NCI-H82 treated with DMSO at 0.1 percent for 48 hours (cell line): ENCODE data around the gene GDPD5.

Source experiments
- DNase-seq: peaks from one replicate; lab custom pipeline; 2025; ENCODE audit not compliant: unreplicated experiment; lab: John Stamatoyannopoulos, UW

GDPD5 gene

DNA sequence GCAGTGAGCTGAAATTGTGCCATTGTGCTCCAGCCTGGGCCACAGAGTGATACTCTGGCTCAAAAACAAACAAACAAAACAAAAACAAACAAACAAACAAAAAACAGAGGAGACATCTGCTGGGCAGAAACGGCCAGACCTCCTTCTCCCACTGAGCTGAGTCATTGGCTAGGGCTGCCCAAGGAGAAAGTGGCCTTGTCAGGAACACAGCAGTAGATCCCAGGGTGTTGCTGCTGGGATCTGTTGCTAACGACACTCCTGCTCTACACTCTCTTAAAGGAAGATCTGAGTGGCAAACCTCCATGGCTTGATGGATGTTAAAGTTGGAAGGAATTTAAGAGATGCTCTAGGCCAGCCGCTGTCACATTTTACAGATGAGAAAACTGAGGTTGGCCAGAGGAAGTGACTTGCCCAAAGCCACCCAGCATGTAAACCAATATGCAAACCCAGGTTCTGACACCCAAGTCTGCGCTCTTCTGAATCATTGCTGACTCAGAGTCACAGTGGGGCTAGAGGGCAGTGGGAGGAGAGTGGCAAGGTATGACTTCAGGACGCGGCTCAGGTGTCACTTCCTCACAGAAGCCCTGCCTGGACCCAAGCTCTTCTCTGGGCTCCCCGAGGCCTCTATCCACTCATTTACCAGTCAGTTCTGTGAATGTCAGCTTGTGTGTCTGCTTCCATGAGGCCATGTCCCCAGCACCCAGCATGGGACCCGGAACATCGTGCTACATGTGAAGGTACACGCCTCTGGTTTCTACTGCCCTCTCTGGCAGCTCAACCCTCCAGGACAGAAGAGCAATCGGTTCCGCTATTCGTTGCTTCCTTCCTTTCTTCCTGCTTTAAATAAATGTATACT, 11.3 kb upstream of the GDPD5 start:
- DNase-seq: no peak

DNA sequence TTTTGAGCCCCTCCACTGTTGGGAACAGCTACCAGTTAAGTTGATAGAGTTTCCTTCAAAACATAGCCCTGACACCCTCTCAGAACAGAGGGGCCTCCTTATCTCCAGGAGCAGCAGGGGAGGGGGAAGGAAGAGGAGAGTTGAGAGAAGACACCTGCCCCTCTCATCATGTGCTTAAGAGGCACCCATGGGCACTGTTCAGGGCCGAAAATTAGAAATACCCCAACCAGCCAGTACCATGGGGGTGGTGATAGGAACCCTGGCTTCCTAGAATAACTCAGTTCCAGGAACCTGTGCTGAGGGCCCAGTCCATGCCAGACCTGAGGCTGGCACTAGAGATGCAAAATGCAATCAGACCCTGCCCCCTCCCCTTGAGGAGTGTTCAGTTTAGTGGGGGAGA, 9.3 kb upstream of the GDPD5 start:
- no peak for DNase-seq

DNA sequence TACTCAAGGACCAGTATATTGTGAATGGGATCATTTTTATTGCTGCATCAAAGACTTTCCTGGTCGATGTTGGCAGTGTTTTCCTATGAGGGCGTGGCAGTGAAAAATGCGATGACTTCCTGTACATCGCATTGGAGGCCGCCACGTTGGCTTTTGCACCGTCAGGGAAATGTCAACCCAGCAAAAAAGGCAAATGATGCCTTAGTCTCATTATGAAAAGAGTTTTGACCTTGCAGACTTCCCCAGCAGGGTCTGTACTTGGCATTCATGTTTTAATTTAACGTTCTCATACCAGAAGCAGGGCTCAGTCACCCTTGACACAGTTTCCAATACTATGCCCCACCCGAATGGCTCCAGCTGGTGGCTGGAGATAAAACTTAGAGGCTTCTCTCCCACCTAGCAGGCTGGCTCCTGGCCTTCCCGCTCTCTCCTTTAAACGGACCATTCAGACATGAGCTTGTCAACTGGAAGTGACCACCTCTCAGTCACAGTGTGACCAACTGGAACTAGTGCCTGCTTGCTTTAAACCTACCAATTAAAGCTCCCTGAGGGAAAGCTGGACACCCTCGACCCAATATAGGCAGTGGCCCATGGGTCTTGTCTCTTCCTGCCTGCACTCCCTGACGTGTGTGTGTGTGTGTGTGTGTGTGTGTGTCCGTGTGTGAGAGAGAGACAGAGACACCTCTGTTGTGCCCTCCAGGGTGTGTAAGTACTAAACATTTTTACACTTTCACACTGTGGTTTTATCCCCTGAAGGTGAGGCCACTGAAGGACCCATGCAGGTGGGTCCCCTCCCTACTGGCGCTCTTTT, 8.7 kb upstream of the GDPD5 start:
- no peak for DNase-seq

DNA sequence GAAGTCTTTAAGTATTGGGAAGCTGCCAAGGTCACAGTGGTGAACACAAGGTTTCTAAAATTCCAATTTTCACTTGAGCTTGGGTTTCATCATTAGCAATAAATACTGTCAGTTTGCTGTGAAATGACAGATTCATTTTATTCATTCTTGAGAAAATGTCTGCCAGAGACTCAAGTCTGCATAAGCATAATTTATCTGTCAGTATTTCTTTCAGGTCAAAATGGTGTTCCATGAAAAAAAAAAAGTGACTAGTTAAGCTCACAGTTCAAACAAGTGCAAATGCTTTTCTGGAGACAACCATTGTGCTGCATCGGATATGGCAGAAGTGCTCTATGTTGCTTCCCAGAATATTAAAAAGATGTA, 8.1 kb upstream of the GDPD5 start:
- DNase-seq: no peak

DNA sequence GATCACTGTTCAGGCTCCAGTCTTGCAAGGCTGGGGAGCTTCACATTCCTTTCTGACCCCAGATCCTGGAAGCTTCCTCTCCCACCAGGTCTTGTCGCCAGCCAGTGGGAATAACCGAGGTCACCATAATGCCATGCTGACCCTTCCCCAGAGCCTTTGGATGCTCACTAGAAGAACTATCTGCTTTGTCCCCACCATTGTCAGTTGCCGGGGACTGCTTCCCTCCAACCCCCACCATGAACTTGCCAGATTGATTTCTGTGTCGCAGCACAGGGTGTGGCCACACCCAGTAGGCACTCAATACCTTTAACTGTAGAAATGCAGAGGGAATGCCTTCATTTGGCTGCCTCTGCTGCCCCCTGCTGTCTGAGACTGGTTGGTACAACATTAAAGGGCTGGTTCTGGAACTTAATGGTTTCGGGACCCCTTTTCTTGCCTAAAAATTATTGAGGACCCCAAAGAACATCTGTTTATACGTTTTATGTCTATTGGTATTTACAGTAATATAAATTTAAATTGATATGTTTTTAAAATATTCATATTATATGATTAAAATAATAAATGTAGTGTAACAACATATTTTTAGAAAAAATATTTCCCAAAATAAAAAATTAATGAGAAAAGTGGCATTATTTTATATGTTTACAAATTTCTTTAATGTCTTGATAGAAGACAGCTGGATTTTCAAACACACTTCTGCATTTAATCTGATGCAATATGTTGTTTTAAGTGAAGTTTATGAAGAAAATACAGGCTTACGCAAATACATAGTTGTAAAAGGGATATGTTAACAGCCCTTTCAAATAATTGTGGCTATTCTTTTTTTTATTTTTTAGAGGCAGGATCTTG, 6.7 kb upstream of the GDPD5 start:
- peak; percentile 31 for DNase-seq

DNA sequence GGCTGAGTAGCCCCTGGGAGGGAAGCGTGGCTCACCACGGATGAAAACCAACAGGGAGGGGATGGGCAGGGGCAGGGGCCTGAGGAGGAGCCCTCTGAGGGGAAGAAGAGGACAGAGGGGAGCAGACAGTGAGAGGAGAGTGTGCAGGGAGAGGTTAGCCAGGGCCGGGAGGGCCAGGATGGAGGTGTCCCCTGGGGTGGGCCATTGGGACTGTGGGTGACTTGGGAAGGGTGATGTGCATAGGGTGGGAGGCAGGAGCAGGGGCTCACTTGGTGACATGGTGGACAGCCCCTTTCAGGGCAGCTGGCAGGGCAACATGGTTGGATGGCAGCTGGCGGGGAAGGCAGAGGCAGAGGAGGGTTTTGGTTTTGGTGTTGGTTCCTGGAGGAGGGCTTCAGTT, 5.6 kb upstream of the GDPD5 start:
- no peak for DNase-seq

DNA sequence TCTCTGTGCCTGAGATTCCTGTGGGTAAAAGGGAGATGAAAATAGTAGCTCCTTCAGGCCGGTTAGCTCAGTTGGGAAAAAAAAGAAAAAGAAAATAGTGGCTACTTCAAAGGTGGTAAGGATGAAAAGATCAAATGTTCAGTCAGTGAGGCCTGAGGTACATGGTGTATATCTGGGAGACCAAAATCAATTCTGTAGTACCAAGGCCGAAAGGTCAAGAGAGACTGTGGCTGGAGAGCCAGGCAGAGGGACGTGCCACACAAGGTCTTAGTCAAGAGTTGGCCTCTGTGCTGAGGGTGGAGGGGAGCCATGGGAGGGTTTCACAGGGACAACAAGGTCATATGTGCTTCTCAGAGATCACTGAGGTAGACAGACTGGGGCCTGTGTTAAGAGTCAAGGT, 4.8 kb upstream of the GDPD5 start:
- DNase-seq: no peak

DNA sequence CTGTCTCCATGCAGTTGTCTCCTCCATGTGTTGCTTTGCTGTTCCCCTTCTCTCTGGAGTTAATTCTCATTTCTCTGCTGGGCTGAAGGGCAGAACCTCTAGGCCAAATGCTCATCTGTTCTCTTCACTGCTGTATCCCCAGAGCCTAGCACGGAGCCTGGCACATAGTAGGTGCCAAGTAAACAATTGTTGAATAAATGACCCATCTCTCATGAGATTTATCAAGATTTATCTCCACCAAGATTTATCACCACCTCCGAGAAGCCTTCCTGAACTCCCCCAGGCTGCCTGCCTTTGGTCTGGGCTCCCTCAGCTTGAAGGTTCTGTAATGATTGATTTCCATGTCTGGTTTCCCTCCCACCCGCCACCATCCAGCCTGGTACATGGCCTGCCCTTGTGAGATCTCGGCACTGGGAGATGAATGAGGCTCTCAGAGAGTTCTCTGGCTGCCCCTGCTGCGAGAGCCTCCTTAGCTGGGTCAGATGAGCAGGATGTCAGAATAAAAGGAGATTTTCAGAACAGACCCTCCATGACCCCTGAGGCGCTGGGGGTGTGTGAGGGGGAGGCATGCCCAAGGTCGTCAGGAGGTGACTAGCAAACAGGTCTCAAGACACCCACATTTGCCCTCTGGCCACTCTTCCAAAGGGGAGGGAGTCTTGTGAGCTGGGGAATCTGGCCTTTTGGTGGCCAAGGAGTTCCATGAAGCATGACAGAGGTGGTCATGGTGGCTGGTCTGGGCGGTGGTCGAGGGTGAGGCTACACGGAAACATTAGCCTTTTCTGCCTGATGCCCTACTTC, 2.4 kb upstream of the GDPD5 start:
- DNase-seq: no peak

DNA sequence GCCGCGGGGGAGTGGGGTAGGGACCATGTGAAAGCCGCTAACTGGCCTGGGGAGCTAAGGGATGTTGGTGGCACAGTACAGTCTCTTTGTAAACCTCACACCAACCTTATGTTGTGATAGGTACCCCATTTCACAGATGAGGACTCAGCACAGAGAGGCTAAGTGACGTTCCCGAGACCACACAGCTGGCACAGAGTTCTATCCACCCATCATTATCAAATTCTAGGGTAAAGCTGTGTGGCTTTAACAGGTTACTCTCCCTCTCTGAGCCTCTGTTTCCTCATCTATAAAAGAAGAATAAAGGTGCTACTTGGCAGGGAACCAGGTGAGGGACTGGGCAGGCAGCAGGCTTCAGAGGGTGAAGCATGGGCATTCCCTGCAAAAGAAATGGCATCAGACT, 1.4 kb upstream of the GDPD5 start:
- DNase-seq: no peak

DNA sequence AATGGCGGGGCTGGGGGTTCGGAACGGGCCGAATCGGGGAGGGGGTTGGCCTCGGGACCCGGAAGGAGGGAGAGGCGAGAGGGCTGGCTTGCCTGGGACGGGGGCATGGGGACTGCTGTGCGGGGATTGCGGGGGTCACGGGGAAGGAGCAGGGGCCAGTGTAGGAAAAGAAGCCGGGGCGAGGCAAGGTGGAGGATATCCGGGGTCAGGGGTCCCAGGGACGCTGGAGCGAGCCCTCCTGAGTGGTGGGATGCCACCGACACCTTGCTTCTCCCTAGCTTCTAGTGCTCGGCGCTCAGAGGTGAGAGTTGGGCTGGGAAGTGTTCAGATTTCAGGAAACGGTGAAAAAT, 426 bp upstream of the GDPD5 start:
- DNase-seq: no peak

DNA sequence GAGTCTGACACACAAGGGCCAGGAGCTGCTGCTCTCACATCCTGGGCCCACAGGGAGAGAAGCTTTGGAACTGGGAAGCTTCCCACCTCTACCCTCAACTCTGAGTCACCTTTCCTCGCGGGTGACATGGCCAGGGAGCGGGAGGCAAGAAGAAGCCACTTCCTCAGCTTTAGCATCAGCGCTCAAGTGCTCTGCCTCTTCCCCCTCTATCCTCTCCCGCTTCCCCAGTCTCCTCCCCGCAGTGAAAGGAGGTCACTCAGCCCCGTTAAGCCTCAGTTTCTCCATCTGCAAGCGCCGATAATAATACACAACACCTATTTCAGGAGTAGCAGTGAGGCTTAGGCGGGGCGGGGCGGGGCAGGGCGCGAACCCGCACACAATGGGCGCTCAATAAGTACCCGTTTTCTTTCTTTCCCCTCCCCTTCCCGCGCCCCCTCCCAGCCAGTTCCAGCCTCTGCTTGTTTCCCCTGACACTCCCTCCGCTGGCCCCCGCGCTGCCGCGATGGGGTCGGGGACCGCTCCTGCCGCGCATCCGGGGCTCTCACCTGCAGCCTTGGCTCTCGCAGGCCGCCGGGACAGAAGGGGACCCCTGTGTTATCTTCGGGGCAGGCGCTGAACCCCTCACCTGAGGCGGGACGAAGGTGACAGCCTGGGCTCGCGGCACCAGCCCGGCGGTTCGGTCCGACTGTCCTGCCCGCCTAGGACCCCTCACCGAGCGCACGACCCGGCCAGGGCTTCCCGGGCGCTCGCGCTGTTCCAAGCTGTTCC, 892 bp downstream of the GDPD5 start:
- no peak for DNase-seq

DNA sequence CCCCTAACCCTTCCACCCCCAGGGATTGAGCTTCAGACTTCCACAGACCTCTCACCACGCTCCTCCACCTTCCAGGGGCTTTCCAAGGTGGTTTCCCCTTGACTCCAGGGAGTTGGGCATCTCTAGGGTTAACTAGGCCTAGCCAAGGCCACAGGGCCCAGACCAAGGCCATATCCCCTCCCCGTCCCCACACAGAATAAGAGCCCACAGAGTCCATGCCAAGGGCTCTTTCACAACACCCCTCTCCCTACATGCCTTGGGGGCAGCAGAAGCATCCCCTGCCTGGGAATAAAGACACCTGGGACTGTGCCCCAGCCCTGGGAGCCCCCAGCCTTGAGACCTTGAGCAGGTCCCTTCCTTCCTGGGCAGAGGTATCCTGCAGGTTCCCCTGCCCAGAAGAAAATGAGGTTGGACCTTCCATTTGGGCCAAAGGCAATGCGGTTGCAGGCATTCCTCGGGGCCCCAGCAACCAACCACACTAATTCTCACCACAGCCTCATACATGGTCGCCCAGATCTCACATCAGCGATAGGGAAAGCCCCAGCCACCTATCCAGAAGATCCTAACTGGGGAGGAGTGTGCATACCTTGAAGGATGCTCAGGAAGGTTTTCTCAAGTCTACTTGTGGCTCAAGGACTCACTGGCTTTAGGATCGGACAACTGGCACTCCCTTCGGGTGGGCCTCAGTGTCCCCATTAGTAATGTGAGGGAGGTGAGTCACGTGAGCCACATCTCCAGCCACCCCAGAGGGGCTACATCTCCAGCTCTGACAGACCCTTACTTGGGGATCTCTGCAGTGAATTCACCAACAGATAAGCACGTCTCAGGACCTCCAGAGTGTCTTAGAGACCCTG, 1.7 kb downstream of the GDPD5 start:
- no peak for DNase-seq

DNA sequence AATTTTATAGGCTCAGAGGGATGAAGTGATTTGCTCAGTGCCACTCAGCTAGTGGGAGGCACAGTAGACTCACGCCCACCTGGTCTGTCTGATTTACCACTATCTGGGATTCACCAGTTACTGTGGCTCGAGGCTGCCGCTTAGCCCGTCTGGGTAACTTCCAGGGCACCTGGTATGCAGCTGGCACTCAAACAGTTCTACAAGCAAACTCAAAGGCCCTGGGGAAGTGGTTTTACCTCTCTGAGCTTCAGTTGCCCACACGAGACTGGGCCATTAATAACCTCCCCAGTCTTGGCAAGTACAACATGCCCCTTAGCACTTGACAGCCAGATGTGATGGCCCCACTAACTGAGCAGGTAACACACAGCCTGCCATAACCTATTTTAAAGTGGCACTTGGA, 2.6 kb downstream of the GDPD5 start:
- DNase-seq: no peak

DNA sequence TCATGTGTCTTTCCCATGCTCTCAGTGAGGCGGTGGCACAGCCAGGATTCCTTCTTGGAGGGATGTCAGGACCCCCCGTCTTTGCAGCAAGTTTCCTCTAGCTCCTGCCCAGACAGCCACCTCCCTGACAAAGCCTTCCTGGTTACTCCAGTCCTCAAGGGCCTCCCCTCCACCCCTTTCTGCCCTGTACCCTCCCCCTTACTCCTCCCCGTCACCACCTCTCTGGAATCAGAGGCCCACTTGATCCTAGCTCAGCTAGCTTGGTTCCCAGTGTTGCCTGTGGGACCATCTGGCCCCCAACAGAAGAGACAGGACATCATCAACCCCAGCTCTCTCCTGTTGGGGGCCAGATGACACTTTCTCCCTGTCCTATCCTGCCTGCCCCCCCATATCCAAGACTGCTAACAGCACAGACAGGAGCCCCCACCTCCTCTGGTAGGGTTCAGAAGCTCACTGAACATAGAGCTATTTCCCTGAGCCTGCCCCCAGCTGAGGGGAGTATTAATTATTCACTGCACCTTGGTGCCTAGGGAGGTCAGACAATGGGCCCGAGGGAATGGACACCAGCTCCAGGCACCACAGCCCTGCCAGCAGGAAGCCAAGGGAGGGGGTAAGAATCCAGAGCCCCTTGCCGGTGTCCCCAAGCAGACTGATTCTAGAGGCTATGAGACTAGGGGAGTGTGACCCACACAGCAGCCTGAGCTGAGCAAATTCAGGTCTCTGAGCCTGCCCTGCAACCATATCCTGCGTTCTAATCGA, 3.3 kb downstream of the GDPD5 start:
- DNase-seq: no peak

DNA sequence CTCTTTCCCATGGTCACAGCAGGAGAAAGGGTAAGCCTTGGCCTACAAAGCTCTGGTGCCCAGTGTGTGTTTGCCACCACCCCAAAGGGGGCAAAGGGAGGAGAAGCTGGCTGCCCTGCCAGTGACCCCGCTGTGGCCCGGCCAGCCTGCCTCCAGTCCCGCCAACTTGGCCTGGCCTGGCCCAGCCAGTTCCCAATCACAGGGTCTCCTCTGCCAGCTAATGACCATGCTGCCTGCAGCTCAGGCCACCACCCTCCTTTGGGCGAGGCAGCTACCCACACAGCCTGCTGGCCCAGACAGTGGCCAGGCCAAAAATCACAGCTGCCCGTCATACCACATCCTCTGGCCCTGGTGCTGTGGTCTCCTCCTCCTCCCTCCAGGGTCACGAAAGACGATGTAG, 5.1 kb downstream of the GDPD5 start:
- DNase-seq: no peak

DNA sequence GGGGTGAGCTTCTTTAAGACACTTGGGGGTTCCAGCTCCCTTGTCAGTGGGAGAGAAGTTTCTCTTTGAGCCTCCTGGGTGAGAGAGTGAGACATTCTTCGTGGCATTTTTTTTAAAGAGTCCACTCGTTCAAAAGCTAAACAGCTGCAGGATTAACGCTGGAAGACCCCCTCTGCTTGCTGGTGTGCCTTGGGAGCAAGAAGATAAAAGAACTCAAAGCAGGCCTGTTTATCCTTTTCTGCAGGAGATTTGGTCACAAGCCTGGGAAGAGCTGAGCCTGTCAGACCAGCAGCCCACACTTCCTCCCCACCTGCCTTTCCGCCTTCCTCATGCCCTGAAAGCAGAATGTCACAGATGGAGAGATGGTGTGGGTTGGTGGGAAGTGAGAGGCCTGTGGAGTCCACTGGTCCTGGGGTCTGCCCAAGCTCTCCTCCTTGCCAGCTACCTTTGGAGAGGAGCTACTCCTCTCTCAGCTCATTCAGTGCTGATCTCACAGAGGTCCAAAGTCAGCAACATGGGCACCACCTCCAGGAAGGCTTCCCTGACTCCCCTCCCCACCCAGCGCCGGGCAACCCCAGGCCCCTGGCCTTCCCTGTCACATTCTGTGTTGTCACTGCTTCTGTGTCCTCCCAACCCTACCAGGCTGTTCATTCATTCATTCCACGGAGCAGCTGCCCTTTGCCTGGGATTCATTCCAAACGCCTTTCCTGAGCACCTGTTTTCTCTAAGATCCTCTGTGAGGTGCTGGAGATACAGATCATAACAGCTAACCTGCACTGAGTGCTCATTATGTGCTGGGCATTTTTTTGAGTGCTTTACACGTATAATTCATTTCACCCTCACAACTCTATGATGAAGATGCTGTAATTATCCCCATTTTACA, 6.7 kb downstream of the GDPD5 start:
- no peak for DNase-seq

DNA sequence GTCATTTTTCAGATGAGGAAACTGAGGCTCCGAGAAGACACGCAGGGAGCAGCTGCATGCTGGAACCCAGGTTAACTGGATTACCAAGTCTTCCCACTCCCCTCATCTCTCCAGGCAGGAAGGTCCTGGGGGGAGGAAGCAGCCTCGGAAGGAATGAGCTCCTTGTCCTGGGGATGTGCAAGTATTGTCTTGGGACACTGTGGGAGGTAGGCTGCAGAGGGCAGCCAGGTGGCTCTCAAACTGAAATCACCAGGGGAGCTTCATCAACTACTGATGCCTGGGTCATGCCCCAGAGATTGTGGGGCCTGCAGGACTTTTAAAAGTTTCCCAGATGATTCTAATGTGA, 7.6 kb downstream of the GDPD5 start:
- no peak for DNase-seq

DNA sequence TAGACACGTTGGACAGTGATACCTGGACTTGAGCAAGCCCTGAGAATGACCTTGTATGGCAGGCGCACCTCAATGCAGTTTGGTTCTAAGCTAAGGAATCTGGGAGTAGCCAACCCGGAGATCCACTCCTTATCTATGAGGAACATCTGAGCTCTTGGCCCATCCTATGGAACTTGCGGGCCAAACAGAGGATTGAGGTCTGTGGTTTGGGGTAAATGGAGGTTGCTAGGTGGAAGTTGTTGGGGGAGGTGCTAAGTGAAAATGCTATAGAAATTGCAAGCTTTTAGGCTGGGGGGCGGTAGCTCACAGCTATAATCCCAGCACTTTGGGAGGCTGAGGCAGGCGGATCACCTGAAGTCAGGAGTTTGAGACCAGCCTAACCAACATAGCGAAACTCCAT, 8.9 kb downstream of the GDPD5 start:
- DNase-seq: no peak
